HCT116 (cell line): ENCODE data around the gene ANXA10. TPM values are rescaled to one million over a fixed set of nuclear protein-coding genes. Genes with fewer than 3 reads are reported as not detected.
A peak's percentile ranks its signal among the peaks of the same experiment; 100 is the strongest.

Experiments used
- ATAC-seq: fragments of 200-7000 bp; cut with Tn5 transposase; 2 replicates; pipeline ENCODE4 v1.9.1; 2020; ENCODE audit warnings: mild to moderate bottlenecking, moderate library complexity
- BruUV-seq: library from RNA; stranded (reverse); fragments of 400-500 nt; replicated peaks from 2 replicates; lab custom pipeline; 2021; lab: Mats Ljungman, UMichigan
- CTCF ChIA-PET: fragments of 300-600 bp; sonication (Branson Sonifier 250); formaldehyde crosslinking; loops from one replicate; lab custom pipeline; 2021; ENCODE audit warnings: antibody characterized with exemption; lab: Charles Lee
- POLR2A ChIA-PET: fragments of 300-600, 350-600 bp; sonication (Branson Sonifier 250); formaldehyde crosslinking; loops from one replicate; lab custom pipeline; 2021; ENCODE audit warnings: antibody characterized with exemption; lab: Charles Lee
- RAD21 ChIA-PET, 2 experiments: fragments of 300-600 bp; sonication (Branson Sonifier 250); formaldehyde crosslinking; loops; one replicate each; lab custom pipeline; 2023; ENCODE audit warnings: low total read pairs in 2 of 2; ENCODE audit not compliant: uncharacterized antibody in 2 of 2, unreplicated experiment in 2 of 2, low non-redundant PET in 1 of 2; lab: Charles Lee
- DNase-seq: peaks from one replicate; pipeline ENCODE4 v3.0.0-alpha.2; 2010; ENCODE audit warnings: low read depth, low spot score
- H2AFZ ChIP-seq: fragments of 200-600 bp; shearing (Covaris generic), sonication (generic); 2 replicates; pipeline ENCODE4 v1.6.1; 2017; ENCODE audit warnings: low read depth, mixed run types, mixed read lengths, antibody characterized with exemption, low read length; ENCODE audit not compliant: poor library complexity, severe bottlenecking
- H3K27ac ChIP-seq: 2 replicates; pipeline ENCODE4 v1.5.1; 2012; ENCODE audit warnings: low read depth, low read length
- H3K27me3 ChIP-seq: fragments of 200-600 bp; sonication (generic); 2 replicates; pipeline ENCODE4 v1.6.1; 2016; ENCODE audit warnings: mixed run types, low read length, mixed read lengths; ENCODE audit not compliant: insufficient read depth
- H3K36me3 ChIP-seq, 2 experiments: fragments of 200-500 bp in 1 of 2; fragments of 200-600 bp in 1 of 2; sonication (Bioruptor generic) in 1 of 2; sonication (generic) in 1 of 2; 2 replicates each; pipeline versions ENCODE4 v1.5.1 to v1.6.1; 2014 to 2016; ENCODE audit warnings: low read length in 2 of 2, inconsistent platforms in 1 of 2, mixed read lengths in 1 of 2, mixed run types in 1 of 2; ENCODE audit not compliant: insufficient read depth in 2 of 2, control insufficient read depth in 1 of 2
- H3K4me1 ChIP-seq, 2 experiments: fragments of 200-600 bp in 1 of 2; sonication (generic) in 1 of 2; 2 replicates each; pipeline versions ENCODE4 v1.5.1 to v1.6.1; 2012 to 2017; ENCODE audit warnings: low read length in 2 of 2, inconsistent platforms in 1 of 2, mild to moderate bottlenecking in 1 of 2, mixed read lengths in 1 of 2, mixed run types in 1 of 2, moderate library complexity in 1 of 2; ENCODE audit not compliant: insufficient read depth in 2 of 2, control insufficient read depth in 1 of 2
- H3K4me2 ChIP-seq: fragments of 200-600 bp; sonication (generic); 2 replicates; pipeline ENCODE4 v1.6.1; 2017; ENCODE audit warnings: mixed run types, low read length, mixed read lengths
- H3K4me3 ChIP-seq, 2 experiments: fragments of 200-600 bp in 1 of 2; sonication (generic) in 1 of 2; replicated peaks in 1 of 2; 2 replicates each; pipeline ENCODE4 v1.5.1; 2011 to 2016; ENCODE audit warnings: low read length in 2 of 2, control low read depth in 1 of 2, low read depth in 1 of 2, mild to moderate bottlenecking in 1 of 2, mixed read lengths in 1 of 2, mixed run types in 1 of 2
- H3K79me2 ChIP-seq: fragments of 200-600 bp; sonication (generic); 2 replicates; pipeline ENCODE4 v1.6.1; 2017; ENCODE audit warnings: mild to moderate bottlenecking, mixed run types, low read length, moderate library complexity, mixed read lengths; ENCODE audit not compliant: insufficient read depth
- H3K9ac ChIP-seq: fragments of 200-600 bp; sonication (generic); 2 replicates; pipeline ENCODE4 v1.6.1; 2016; ENCODE audit warnings: low read length, mixed read lengths
- H3K9me2 ChIP-seq: fragments of 200-600 bp; sonication (generic), shearing (Covaris generic); 2 replicates; pipeline ENCODE4 v1.6.1; 2017; ENCODE audit warnings: mixed run types, mild to moderate bottlenecking, moderate library complexity; ENCODE audit not compliant: insufficient read depth
- H3K9me3 ChIP-seq, 2 experiments: fragments of 200-500 bp in 1 of 2; fragments of 200-600 bp in 1 of 2; sonication (Bioruptor generic) in 1 of 2; sonication (generic) in 1 of 2; 2 replicates each; pipeline ENCODE4 v1.6.1; 2014 to 2017; ENCODE audit warnings: low read length in 2 of 2, mixed read lengths in 2 of 2, inconsistent platforms in 1 of 2, low read depth in 1 of 2, mild to moderate bottlenecking in 1 of 2, mixed run types in 1 of 2, moderate library complexity in 1 of 2; ENCODE audit not compliant: control insufficient read depth in 1 of 2, insufficient read depth in 1 of 2
- H4K20me1 ChIP-seq: fragments of 200-600 bp; sonication (generic), shearing (Covaris generic); 2 replicates; pipeline ENCODE4 v1.6.1; 2017; ENCODE audit warnings: mixed run types, mild to moderate bottlenecking, moderate library complexity; ENCODE audit not compliant: insufficient read depth
- CBX3 ChIP-seq: IDR thresholded peaks from 2 replicates; pipeline ENCODE4 v1.6.1; 2012; ENCODE audit warnings: low read depth
- CEBPB ChIP-seq: IDR thresholded peaks from 2 replicates; pipeline ENCODE4 v1.6.1; 2012; ENCODE audit warnings: low read depth
- CTCF ChIP-seq, 3 experiments: fragments of 200-600 bp in 1 of 3; sonication (generic) in 1 of 3; IDR thresholded peaks in 2 of 3; conservative IDR thresholded peaks in 1 of 3; 2 replicates each; pipeline ENCODE4 v1.5.1; 2012 to 2017; ENCODE audit warnings: low read depth in 2 of 3, low read length in 2 of 3, antibody characterized with exemption in 1 of 3, borderline replicate concordance in 1 of 3, control low read depth in 1 of 3, mild to moderate bottlenecking in 1 of 3, mixed read lengths in 1 of 3, mixed run types in 1 of 3, moderate library complexity in 1 of 3; ENCODE audit not compliant: insufficient read depth in 1 of 3
- JUND ChIP-seq: IDR thresholded peaks from 2 replicates; pipeline ENCODE4 v1.6.1; 2012
- MAX ChIP-seq: IDR thresholded peaks from 2 replicates; pipeline ENCODE4 v1.6.1; 2012
- RAD21 ChIP-seq: IDR thresholded peaks from 2 replicates; pipeline ENCODE4 v1.6.1; 2012; ENCODE audit warnings: low read depth, mild to moderate bottlenecking
- REST ChIP-seq: IDR thresholded peaks from 2 replicates; pipeline ENCODE4 v1.6.1; 2012; ENCODE audit warnings: low read depth
- SP1 ChIP-seq: IDR thresholded peaks from 2 replicates; pipeline ENCODE4 v1.6.1; 2012; ENCODE audit warnings: low read depth
- SRF ChIP-seq: IDR thresholded peaks from 2 replicates; pipeline ENCODE4 v1.6.1; 2012; ENCODE audit warnings: low read depth
- YY1 ChIP-seq: IDR thresholded peaks from 2 replicates; pipeline ENCODE4 v1.6.1; 2011; ENCODE audit warnings: low read length, low read depth, moderate library complexity, mild to moderate bottlenecking; ENCODE audit not compliant: insufficient replicate concordance; ENCODE audit errors: extremely low read depth
- intact Hi-C: fragments of 100-400 bp; cut with micrococcal nuclease; formaldehyde crosslinking; loops from 2 replicates; pipeline ENCODE4 v1.10.0; 2022
- total RNA-seq: library from RNA; stranded (reverse); gene quantifications from one replicate; pipeline ENCODE4 v1.2.1, GENCODE V29; 2021; ENCODE audit not compliant: unreplicated experiment

The ANXA10 gene
- total RNA-seq, 1 experiment from 2014 or later = 15.1 TPM

- peak overlapping the region; percentile 34 for H3K4me2 ChIP-seq
- no peak overlapping the region for H3K4me3 ChIP-seq
- BruUV-seq = no TSS peak
- intact Hi-C loops = loop anchor here (2.0 to 10.0 kb wide), 6 partner anchors 77 to 1987 kb away; no protein-coding TSS in a partner anchor
- no peaks in the 10 kb centered on the region for H3K9me2 ChIP-seq
- H2AFZ ChIP-seq = peak overlapping the region; percentile 94
- H3K27ac ChIP-seq = peak overlapping the region; percentile 67
- peaks cover 0 to 4% of the 10 kb centered on the region in 2 experiments; a peak in 1 of 4 replicates for H3K9me3 ChIP-seq
- peaks cover 3 to 8% of the 10 kb centered on the region in 2 experiments; a peak in 2 of 4 replicates for H3K4me1 ChIP-seq
- DNase-seq (peak; percentile 74), ATAC-seq (peak; percentile 83)
- H3K27me3 ChIP-seq = no peaks in the 10 kb centered on the region
- no peaks in the 10 kb centered on the region for H4K20me1 ChIP-seq
- no peak for TF ChIP-seq JUND
- TF ChIP-seq REST = no peak
- TF ChIP-seq SRF = no peak
- peak; percentile 46; the same call in 1 of the 2 replicates for TF ChIP-seq CEBPB
- TF ChIP-seq YY1 = peak; percentile 42
- TF ChIP-seq MAX = peak; percentile 75
- no peak for TF ChIP-seq SP1
- TF ChIP-seq CBX3 = peak; percentile 9; the same call in 1 of the 2 replicates
- peak; percentile 55 to 78 (median 70) for TF ChIP-seq CTCF (IDR thresholded peaks at IDR 0.05 in 2 of 3, conservative IDR thresholded peaks at IDR 0.05 in 1 of 3; ENCODE audit: borderline replicate concordance in 1 of 3, insufficient read depth in 1 of 3, low read depth in 2 of 3, low read length in 2 of 3)
- peak; percentile 92 for TF ChIP-seq RAD21
- TF ChIP-seq, all 23 proteins: peak for 6
- Histone ChIP-seq H3K9ac (no peak overlapping the region; the same call in 1 of the 2 replicates), H3K36me3 (no peaks in the 10 kb centered on the region), H3K79me2 (no peaks in the 10 kb centered on the region)
- ChIA-PET POLR2A (interaction anchor here (0.5 to 1.2 kb wide), 4 partner anchors 27 to 76 kb away, joined by 3 to 4 read pairs (median 3); no protein-coding TSS in a partner anchor), RAD21 (interaction anchor here (0.6 to 0.9 kb wide), 3 partner anchors 27 to 531 kb away, joined by 3 to 4 read pairs (median 4); no protein-coding TSS in a partner anchor), CTCF (interaction anchor here (0.9 to 3.3 kb wide), 9 partner anchors 24 to 1988 kb away, joined by 3 to 24 read pairs (median 4); no protein-coding TSS in a partner anchor)
These were observed 61.5 kb downstream of the ANXA10 start for GRCh38 chr4:168153596-168154440.
